GM23338 (cell line): ENCODE measurements around the gene HNF1A. TPM values are rescaled to one million over a fixed set of nuclear protein-coding genes. Genes with fewer than 3 reads are reported as not detected.

Experiments used
- ATAC-seq: fragments of 200-7000 bp; cut with Tn5 transposase; 3 replicates; pipeline ENCODE4 v1.9.1; 2020
- DNase-seq: peaks from one replicate; pipeline ENCODE4 v3.0.0-alpha.2; 2015; ENCODE audit warnings: low spot score
- H2AFZ ChIP-seq: fragments of 200-600 bp; sonication (generic); 2 replicates; pipeline ENCODE4 v1.8.0; 2016; ENCODE audit warnings: antibody characterized with exemption, mild to moderate bottlenecking, moderate library complexity
- H3F3A ChIP-seq: fragments of 200-600 bp; sonication (generic); replicated peaks from 2 replicates; pipeline ENCODE4 v1.8.0; 2017; ENCODE audit warnings: antibody characterized with exemption, mixed run types, low read depth
- H3K27ac ChIP-seq: fragments of 200-600 bp; sonication (generic); 2 replicates; pipeline ENCODE4 v1.6.1; 2016; ENCODE audit warnings: low read depth
- H3K27me3 ChIP-seq: fragments of 200-600 bp; sonication (generic); 2 replicates; pipeline ENCODE4 v1.8.0; 2016; ENCODE audit warnings: mild to moderate bottlenecking, mixed run types, moderate library complexity; ENCODE audit not compliant: insufficient read depth
- H3K36me3 ChIP-seq: fragments of 200-600 bp; sonication (generic); 2 replicates; pipeline ENCODE4 v1.8.0; 2016; ENCODE audit warnings: mild to moderate bottlenecking; ENCODE audit not compliant: insufficient read depth
- H3K4me1 ChIP-seq: fragments of 200-600 bp; sonication (generic); 2 replicates; pipeline ENCODE4 v1.8.0; 2016; ENCODE audit warnings: mild to moderate bottlenecking, moderate library complexity; ENCODE audit not compliant: insufficient read depth
- H3K4me2 ChIP-seq: fragments of 200-600 bp; sonication (generic); 2 replicates; pipeline ENCODE4 v1.7.1; 2017; ENCODE audit warnings: mixed run types
- H3K4me3 ChIP-seq: fragments of 200-600 bp; sonication (generic); 2 replicates; pipeline ENCODE4 v1.6.1; 2016; ENCODE audit warnings: mixed run types
- H3K79me2 ChIP-seq: fragments of 200-600 bp; sonication (generic); replicated peaks from 2 replicates; pipeline ENCODE4 v1.8.0; 2017; ENCODE audit warnings: mild to moderate bottlenecking; ENCODE audit not compliant: insufficient read depth
- H3K9me2 ChIP-seq: fragments of 200-600 bp; sonication (generic); 2 replicates; pipeline ENCODE4 v1.8.0; 2017; ENCODE audit not compliant: insufficient read depth
- H4K20me1 ChIP-seq: fragments of 200-600 bp; sonication (generic); replicated peaks from 2 replicates; pipeline ENCODE4 v1.8.0; 2017; ENCODE audit warnings: mild to moderate bottlenecking; ENCODE audit not compliant: insufficient read depth
- H3K27ac Mint-ChIP-seq: 2 replicates; pipeline ENCODE4 v1.8.0; 2020; ENCODE audit warnings: inconsistent platforms, mild to moderate bottlenecking, moderate library complexity, mixed read lengths
- H3K27me3 Mint-ChIP-seq: 3 replicates; pipeline ENCODE4 v1.8.0; 2022; ENCODE audit warnings: low read depth, mild to moderate bottlenecking, moderate library complexity, mixed read lengths, inconsistent platforms; ENCODE audit not compliant: insufficient read depth, poor library complexity
- H3K36me3 Mint-ChIP-seq: 3 replicates; pipeline ENCODE4 v1.8.0; 2021; ENCODE audit warnings: low read depth, mild to moderate bottlenecking, inconsistent platforms, moderate library complexity, mixed read lengths
- H3K4me1 Mint-ChIP-seq: 3 replicates; pipeline ENCODE4 v1.8.0; 2020; ENCODE audit warnings: mild to moderate bottlenecking, inconsistent platforms, mixed read lengths
- H3K4me3 Mint-ChIP-seq: 3 replicates; pipeline ENCODE4 v1.8.0; 2021; ENCODE audit warnings: moderate library complexity, mild to moderate bottlenecking, inconsistent platforms, mixed read lengths
- H3K9me3 Mint-ChIP-seq: 3 replicates; pipeline ENCODE4 v1.8.0; 2020; ENCODE audit warnings: moderate library complexity, mild to moderate bottlenecking, inconsistent platforms, mixed read lengths
- CREB1 ChIP-seq: fragments of 250-450 bp; sonication (Bioruptor Pico); IDR thresholded peaks from 2 replicates; pipeline ENCODE4 v1.5.0; 2020; ENCODE audit warnings: low read depth, mild to moderate bottlenecking, moderate library complexity
- EZH2 ChIP-seq: fragments of 200-600 bp; sonication (generic); IDR thresholded peaks from one replicate; pipeline ENCODE4 v1.8.0; 2017; ENCODE audit warnings: antibody characterized with exemption, mild to moderate bottlenecking, low read depth; ENCODE audit not compliant: unreplicated experiment
- EZH2phosphoT487 ChIP-seq: fragments of 200-600 bp; sonication (generic); IDR thresholded peaks from one replicate; pipeline ENCODE4 v1.8.1; 2018; ENCODE audit warnings: antibody characterized with exemption; ENCODE audit not compliant: unreplicated experiment
- JUNB ChIP-seq: IDR thresholded peaks from one replicate; pipeline ENCODE4 v1.6.1; 2016; ENCODE audit warnings: antibody characterized with exemption; ENCODE audit not compliant: unreplicated experiment
- NANOG ChIP-seq: IDR thresholded peaks from 2 replicates; pipeline ENCODE4 v1.6.1; 2016; ENCODE audit warnings: antibody characterized with exemption, borderline replicate concordance
- POLR2AphosphoS5 ChIP-seq: IDR thresholded peaks from 2 replicates; pipeline ENCODE4 v1.6.1; 2016; ENCODE audit warnings: antibody characterized with exemption, low read depth
- STAT1 ChIP-seq: IDR thresholded peaks from one replicate; pipeline ENCODE4 v1.6.1; 2016; ENCODE audit warnings: antibody characterized with exemption; ENCODE audit not compliant: unreplicated experiment
- ZNF114 ChIP-seq: fragments of 250-450 bp; sonication (Bioruptor Pico); IDR thresholded peaks from 2 replicates; pipeline ENCODE4 v1.5.0; 2020; ENCODE audit warnings: mild to moderate bottlenecking, moderate library complexity
- ZNF331 ChIP-seq: fragments of 250-450 bp; sonication (Bioruptor Pico); IDR thresholded peaks from 2 replicates; pipeline ENCODE4 v1.5.0; 2020; ENCODE audit warnings: low read depth, mild to moderate bottlenecking, moderate library complexity
- polyA plus RNA-seq: library from polyadenylated mRNA; unstranded; fragments of >200 nt; fragmentation: Nextera tagmentation; extraction: Ambion mirVana; gene quantifications from 2 replicates; pipeline ENCODE4 v1.2.1, GENCODE V29; 2016
- total RNA-seq: library from RNA; depleted of rRNA; stranded (reverse); fragments of >200 nt; shearing (Covaris generic); gene quantifications from 2 replicates; pipeline ENCODE4 v1.2.3, GENCODE V29; 2014
- TF ChIP-seq, protein P1 (sequence below): IDR thresholded peaks from one replicate; pipeline ENCODE4 v1.6.1; 2018; ENCODE audit warnings: antibody characterized with exemption; ENCODE audit not compliant: unreplicated experiment
- TF ChIP-seq, protein P2 (sequence below): fragments of 250-450 bp; sonication (Bioruptor Pico); IDR thresholded peaks from 2 replicates; pipeline ENCODE4 v1.5.0; 2020; ENCODE audit warnings: mild to moderate bottlenecking, moderate library complexity
- TF ChIP-seq, protein P3 (sequence below): IDR thresholded peaks from 2 replicates; pipeline ENCODE4 v1.6.1; 2016; ENCODE audit warnings: antibody characterized with exemption
- TF ChIP-seq, protein P4 (sequence below), 2 experiments: fragments of 200-600 bp in 1 of 2; sonication (generic) in 1 of 2; conservative IDR thresholded peaks; 2 replicates each; pipeline versions ENCODE4 v1.5.1 to v1.6.1; 2016 to 2017; ENCODE audit warnings: antibody characterized with exemption in 2 of 2, low read depth in 2 of 2, mild to moderate bottlenecking in 2 of 2, moderate library complexity in 1 of 2

The HNF1A gene
- total and polyA plus RNA-seq, 2 experiments from 2014 or later, result 0.11 TPM; not detected in 1

DNA sequence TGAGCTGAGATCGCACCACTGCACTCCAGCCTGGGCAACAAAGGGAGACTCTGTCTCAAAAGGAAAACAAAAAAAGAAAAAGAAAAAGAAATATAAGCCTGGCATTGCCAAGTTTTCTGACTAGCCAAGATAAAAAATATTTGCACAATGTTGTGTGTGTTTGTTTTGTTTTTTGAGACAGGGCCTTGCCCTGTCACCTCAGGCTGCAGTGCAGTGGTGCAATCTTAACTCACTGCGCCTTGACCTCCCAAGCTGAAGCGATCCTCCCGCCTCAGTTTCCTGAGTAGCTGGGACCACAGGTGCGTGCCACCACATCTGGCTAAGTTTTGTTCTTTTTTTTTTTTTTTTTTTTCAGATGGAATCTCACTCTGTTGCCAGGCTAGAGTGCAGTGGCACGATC, 43.4 kb downstream of the HNF1A start:
- no peak overlapping the region for H3K4me3 Mint-ChIP-seq

More for the DNA sequence above, 43.4 kb downstream of the HNF1A start:
- H4K20me1 ChIP-seq, result no peaks in the 10 kb centered on the region
- H3K27me3 ChIP-seq, result no peaks in the 10 kb centered on the region
- no peaks in the 10 kb centered on the region for H3F3A ChIP-seq
- DNase-seq, result no peak
- no peak overlapping the region for H3K4me3 ChIP-seq
- H3K4me1 Mint-ChIP-seq, result no peaks in the 10 kb centered on the region
- H3K36me3 ChIP-seq, result no peaks in the 10 kb centered on the region
- no peak overlapping the region for H3K4me2 ChIP-seq
- no peaks in the 10 kb centered on the region for H3K9me3 Mint-ChIP-seq
- H3K36me3 Mint-ChIP-seq, result no peaks in the 10 kb centered on the region
- no peak overlapping the region for H2AFZ ChIP-seq
- H3K4me1 ChIP-seq, result no peaks in the 10 kb centered on the region
- H3K27ac ChIP-seq, result no peak overlapping the region
- H3K27me3 Mint-ChIP-seq, result peaks cover 11% of the 10 kb centered on the region
- no peaks in the 10 kb centered on the region for H3K9me2 ChIP-seq
- no peak for ATAC-seq
- H3K27ac Mint-ChIP-seq, result no peak overlapping the region
- H3K79me2 ChIP-seq, result no peaks in the 10 kb centered on the region
- TF ChIP-seq STAT1 (no peak), ZNF114 (CRISPR knock-in tag) (no peak), NANOG (no peak), CREB1 (CRISPR knock-in tag) (no peak), EZH2phosphoT487 (no peak), JUNB (no peak), ZNF331 (CRISPR knock-in tag) (no peak), EZH2 (no peak), POLR2AphosphoS5 (no peak)
- TF ChIP-seq, protein P1, sequence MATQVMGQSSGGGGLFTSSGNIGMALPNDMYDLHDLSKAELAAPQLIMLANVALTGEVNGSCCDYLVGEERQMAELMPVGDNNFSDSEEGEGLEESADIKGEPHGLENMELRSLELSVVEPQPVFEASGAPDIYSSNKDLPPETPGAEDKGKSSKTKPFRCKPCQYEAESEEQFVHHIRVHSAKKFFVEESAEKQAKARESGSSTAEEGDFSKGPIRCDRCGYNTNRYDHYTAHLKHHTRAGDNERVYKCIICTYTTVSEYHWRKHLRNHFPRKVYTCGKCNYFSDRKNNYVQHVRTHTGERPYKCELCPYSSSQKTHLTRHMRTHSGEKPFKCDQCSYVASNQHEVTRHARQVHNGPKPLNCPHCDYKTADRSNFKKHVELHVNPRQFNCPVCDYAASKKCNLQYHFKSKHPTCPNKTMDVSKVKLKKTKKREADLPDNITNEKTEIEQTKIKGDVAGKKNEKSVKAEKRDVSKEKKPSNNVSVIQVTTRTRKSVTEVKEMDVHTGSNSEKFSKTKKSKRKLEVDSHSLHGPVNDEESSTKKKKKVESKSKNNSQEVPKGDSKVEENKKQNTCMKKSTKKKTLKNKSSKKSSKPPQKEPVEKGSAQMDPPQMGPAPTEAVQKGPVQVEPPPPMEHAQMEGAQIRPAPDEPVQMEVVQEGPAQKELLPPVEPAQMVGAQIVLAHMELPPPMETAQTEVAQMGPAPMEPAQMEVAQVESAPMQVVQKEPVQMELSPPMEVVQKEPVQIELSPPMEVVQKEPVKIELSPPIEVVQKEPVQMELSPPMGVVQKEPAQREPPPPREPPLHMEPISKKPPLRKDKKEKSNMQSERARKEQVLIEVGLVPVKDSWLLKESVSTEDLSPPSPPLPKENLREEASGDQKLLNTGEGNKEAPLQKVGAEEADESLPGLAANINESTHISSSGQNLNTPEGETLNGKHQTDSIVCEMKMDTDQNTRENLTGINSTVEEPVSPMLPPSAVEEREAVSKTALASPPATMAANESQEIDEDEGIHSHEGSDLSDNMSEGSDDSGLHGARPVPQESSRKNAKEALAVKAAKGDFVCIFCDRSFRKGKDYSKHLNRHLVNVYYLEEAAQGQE, result no peak
- TF ChIP-seq, protein P2, sequence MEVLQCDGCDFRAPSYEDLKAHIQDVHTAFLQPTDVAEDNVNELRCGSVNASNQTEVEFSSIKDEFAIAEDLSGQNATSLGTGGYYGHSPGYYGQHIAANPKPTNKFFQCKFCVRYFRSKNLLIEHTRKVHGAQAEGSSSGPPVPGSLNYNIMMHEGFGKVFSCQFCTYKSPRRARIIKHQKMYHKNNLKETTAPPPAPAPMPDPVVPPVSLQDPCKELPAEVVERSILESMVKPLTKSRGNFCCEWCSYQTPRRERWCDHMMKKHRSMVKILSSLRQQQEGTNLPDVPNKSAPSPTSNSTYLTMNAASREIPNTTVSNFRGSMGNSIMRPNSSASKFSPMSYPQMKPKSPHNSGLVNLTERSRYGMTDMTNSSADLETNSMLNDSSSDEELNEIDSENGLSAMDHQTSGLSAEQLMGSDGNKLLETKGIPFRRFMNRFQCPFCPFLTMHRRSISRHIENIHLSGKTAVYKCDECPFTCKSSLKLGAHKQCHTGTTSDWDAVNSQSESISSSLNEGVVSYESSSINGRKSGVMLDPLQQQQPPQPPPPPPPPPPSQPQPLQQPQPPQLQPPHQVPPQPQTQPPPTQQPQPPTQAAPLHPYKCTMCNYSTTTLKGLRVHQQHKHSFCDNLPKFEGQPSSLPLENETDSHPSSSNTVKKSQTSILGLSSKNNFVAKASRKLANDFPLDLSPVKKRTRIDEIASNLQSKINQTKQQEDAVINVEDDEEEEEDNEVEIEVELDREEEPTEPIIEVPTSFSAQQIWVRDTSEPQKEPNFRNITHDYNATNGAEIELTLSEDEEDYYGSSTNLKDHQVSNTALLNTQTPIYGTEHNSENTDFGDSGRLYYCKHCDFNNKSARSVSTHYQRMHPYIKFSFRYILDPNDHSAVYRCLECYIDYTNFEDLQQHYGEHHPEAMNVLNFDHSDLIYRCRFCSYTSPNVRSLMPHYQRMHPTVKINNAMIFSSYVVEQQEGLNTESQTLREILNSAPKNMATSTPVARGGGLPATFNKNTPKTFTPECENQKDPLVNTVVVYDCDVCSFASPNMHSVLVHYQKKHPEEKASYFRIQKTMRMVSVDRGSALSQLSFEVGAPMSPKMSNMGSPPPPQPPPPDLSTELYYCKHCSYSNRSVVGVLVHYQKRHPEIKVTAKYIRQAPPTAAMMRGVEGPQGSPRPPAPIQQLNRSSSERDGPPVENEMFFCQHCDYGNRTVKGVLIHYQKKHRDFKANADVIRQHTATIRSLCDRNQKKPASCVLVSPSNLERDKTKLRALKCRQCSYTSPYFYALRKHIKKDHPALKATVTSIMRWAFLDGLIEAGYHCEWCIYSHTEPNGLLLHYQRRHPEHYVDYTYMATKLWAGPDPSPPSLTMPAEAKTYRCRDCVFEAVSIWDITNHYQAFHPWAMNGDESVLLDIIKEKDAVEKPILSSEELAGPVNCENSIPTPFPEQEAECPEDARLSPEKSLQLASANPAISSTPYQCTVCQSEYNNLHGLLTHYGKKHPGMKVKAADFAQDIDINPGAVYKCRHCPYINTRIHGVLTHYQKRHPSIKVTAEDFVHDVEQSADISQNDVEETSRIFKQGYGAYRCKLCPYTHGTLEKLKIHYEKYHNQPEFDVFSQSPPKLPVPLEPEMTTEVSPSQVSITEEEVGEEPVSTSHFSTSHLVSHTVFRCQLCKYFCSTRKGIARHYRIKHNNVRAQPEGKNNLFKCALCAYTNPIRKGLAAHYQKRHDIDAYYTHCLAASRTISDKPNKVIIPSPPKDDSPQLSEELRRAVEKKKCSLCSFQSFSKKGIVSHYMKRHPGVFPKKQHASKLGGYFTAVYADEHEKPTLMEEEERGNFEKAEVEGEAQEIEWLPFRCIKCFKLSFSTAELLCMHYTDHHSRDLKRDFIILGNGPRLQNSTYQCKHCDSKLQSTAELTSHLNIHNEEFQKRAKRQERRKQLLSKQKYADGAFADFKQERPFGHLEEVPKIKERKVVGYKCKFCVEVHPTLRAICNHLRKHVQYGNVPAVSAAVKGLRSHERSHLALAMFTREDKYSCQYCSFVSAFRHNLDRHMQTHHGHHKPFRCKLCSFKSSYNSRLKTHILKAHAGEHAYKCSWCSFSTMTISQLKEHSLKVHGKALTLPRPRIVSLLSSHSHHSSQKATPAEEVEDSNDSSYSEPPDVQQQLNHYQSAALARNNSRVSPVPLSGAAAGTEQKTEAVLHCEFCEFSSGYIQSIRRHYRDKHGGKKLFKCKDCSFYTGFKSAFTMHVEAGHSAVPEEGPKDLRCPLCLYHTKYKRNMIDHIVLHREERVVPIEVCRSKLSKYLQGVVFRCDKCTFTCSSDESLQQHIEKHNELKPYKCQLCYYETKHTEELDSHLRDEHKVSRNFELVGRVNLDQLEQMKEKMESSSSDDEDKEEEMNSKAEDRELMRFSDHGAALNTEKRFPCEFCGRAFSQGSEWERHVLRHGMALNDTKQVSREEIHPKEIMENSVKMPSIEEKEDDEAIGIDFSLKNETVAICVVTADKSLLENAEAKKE (CRISPR knock-in tag), result no peak
- TF ChIP-seq, protein P3, sequence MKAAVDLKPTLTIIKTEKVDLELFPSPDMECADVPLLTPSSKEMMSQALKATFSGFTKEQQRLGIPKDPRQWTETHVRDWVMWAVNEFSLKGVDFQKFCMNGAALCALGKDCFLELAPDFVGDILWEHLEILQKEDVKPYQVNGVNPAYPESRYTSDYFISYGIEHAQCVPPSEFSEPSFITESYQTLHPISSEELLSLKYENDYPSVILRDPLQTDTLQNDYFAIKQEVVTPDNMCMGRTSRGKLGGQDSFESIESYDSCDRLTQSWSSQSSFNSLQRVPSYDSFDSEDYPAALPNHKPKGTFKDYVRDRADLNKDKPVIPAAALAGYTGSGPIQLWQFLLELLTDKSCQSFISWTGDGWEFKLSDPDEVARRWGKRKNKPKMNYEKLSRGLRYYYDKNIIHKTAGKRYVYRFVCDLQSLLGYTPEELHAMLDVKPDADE, result no peak
- TF ChIP-seq, protein P4, sequence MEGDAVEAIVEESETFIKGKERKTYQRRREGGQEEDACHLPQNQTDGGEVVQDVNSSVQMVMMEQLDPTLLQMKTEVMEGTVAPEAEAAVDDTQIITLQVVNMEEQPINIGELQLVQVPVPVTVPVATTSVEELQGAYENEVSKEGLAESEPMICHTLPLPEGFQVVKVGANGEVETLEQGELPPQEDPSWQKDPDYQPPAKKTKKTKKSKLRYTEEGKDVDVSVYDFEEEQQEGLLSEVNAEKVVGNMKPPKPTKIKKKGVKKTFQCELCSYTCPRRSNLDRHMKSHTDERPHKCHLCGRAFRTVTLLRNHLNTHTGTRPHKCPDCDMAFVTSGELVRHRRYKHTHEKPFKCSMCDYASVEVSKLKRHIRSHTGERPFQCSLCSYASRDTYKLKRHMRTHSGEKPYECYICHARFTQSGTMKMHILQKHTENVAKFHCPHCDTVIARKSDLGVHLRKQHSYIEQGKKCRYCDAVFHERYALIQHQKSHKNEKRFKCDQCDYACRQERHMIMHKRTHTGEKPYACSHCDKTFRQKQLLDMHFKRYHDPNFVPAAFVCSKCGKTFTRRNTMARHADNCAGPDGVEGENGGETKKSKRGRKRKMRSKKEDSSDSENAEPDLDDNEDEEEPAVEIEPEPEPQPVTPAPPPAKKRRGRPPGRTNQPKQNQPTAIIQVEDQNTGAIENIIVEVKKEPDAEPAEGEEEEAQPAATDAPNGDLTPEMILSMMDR (conservative IDR thresholded peaks at IDR 0.05; ENCODE audit: low read depth in 2 of 2), result no peak
